ENCODE data around the gene RAB7B. TPM values are rescaled to one million over a fixed set of nuclear protein-coding genes. Genes with fewer than 3 reads are reported as not detected.

RAB7B gene
- total and polyA plus RNA-seq, 4 experiments from 2014 or later = 0.78 to 1.2 TPM; not detected in 2

DNA sequence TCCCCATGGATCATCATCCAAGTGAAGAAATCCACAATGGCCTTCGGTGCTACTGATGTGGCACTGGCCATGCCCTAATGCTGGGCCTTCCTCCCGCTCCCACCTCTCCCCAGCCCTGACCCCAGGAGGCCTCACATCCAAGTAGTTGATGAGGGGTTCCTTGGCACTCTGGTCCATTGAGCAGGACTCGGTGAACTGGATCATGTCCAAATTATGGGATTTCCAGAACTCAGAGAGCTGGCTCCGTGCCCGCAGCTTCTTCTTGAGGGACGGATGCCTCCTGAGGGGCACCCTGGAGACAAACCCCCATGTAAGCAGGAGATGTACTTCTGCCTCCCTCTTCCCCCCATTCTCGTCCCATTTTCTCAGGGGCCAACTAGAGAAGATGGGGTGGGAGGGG is 19.6 kb upstream of the RAB7B start:
- no peaks in the 10 kb centered on the region for H3K27me3 ChIP-seq (ENCODE audit: insufficient read depth, low read length)
- Mint-ChIP-seq H3K27ac (no peak overlapping the region), H3K27me3 (peaks cover 7 to 19% of the 10 kb centered on the region in 2 donors), H3K4me1 (no peaks in the 10 kb centered on the region), H3K36me3 (no peaks in the 10 kb centered on the region), H3K9me3 (peaks cover 0 to 3% (median 0%) of the 10 kb centered on the region in 8 donors), H3K4me3 (no peak overlapping the region)
- H3K4me3 ChIP-seq (ENCODE audit: low read length in 2 of 2) = no peak overlapping the region
- DNase-seq = no peak
- intact Hi-C loops (cut with micrococcal nuclease) = no loop called here
- no peaks in the 10 kb centered on the region for H3K4me1 ChIP-seq (ENCODE audit: insufficient read depth, low read length)
- H3K27ac ChIP-seq (ENCODE audit: low read depth, low read length) = no peak overlapping the region
- ChIA-PET POLR2A (ENCODE audit: partially characterized antibody) (no interaction called here), CTCF (ENCODE audit: partially characterized antibody) (no interaction called here)
- H3K9me3 ChIP-seq (ENCODE audit: control insufficient read depth in 1 of 2, low read length in 2 of 2) = no peaks in the 10 kb centered on the region
- H3K36me3 ChIP-seq (ENCODE audit: insufficient read depth, low read length) = no peaks in the 10 kb centered on the region

DNA sequence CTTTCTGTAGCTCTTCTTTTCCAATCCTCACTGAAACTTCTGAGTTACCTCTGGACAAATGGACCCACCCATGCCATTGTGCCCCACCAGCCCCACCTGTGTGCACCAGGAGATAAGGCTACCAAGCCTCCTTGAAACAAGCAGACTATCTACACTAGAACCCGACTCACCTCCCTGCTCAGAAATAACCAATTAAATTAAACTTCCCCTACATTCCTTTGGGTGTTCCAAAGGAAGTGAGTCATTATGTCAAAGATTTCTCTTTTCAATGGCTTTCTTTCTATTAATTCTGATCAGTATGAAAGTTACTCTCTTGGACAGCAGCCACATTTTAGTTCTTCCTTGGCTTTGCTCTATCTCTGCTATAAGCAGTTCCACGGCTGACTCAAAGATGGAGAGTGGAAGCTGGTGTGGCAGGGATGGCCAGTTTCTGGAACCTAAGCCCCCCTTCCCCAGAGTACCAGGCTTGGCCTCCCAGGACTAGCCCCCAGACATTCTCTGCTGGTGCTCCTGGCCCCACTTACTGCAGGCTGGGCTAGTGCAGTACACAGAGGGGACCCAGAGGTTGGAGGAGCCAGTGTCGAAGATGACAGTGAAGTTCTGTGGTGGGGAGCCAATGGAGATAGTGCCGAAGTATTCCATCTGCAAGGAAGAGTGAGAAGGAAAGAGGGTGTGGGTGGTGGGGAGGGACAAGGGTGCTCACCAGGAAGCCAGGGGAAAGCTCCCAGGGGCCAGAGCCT is 18.6 kb upstream of the RAB7B start:
- Mint-ChIP-seq H3K4me1 (no peaks in the 10 kb centered on the region), H3K4me3 (no peak overlapping the region), H3K9me3 (peaks cover 0 to 3% (median 0%) of the 10 kb centered on the region in 8 donors), H3K36me3 (no peaks in the 10 kb centered on the region), H3K27me3 (peaks cover 7 to 19% of the 10 kb centered on the region in 2 donors), H3K27ac (no peak overlapping the region)
- POLR2A ChIA-PET (ENCODE audit: partially characterized antibody) = no interaction called here
- Histone ChIP-seq H3K4me1 (ENCODE audit: insufficient read depth, low read length) (no peaks in the 10 kb centered on the region), H3K27me3 (ENCODE audit: insufficient read depth, low read length) (no peaks in the 10 kb centered on the region), H3K4me3 (ENCODE audit: low read length in 2 of 2) (no peak overlapping the region), H3K27ac (ENCODE audit: low read depth, low read length) (no peak overlapping the region), H3K9me3 (ENCODE audit: control insufficient read depth in 1 of 2, low read length in 2 of 2) (no peaks in the 10 kb centered on the region), H3K36me3 (ENCODE audit: insufficient read depth, low read length) (no peaks in the 10 kb centered on the region)
- DNase-seq = no peak
- intact Hi-C loops (cut with micrococcal nuclease) = no loop called here
- CTCF ChIA-PET (ENCODE audit: partially characterized antibody) = interaction anchor here (1.2 kb wide), 1 partner anchor 8 kb away, joined by 6 read pairs; no protein-coding TSS in a partner anchor

DNA sequence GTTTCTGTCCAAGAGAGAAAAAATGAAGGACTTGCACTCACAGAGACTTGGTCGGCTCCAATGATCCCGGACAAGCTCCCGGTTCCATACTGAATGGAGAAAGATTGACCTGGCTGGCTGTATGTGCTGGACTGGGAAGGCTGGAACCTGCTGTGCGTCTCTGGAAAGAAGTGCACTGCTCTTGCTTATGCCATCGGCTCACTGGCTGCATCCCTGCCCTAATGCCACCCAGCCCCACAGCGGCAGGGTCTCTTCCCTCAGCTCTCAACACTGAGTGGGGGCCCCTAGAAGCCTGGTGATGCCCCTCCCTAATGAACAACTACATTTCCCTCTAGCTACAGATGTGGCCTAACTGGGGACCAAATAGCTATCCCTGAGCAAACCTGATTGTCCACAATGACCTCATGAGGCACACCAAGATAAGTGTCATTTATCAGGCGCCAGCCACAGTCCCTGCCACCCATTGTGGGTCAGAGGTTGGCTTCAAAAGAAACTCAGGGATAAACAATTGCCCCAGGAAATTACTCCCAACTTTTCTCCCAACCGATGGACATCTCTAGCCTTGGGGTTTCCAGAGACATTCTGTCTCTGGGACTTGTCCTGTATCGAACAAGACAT is 17.9 kb upstream of the RAB7B start:
- Mint-ChIP-seq H3K27ac (no peak overlapping the region), H3K27me3 (peaks cover 7 to 19% of the 10 kb centered on the region in 2 donors), H3K9me3 (peaks cover 0 to 3% (median 0%) of the 10 kb centered on the region in 8 donors), H3K4me3 (no peak overlapping the region), H3K4me1 (no peaks in the 10 kb centered on the region), H3K36me3 (no peaks in the 10 kb centered on the region)
- DNase-seq = no peak
- Histone ChIP-seq H3K27me3 (ENCODE audit: insufficient read depth, low read length) (no peaks in the 10 kb centered on the region), H3K27ac (ENCODE audit: low read depth, low read length) (no peak overlapping the region), H3K4me1 (ENCODE audit: insufficient read depth, low read length) (no peaks in the 10 kb centered on the region), H3K4me3 (ENCODE audit: low read length in 2 of 2) (no peak overlapping the region), H3K9me3 (ENCODE audit: control insufficient read depth in 1 of 2, low read length in 2 of 2) (no peaks in the 10 kb centered on the region), H3K36me3 (ENCODE audit: insufficient read depth, low read length) (no peaks in the 10 kb centered on the region)
- ChIA-PET POLR2A (ENCODE audit: partially characterized antibody) (no interaction called here), CTCF (ENCODE audit: partially characterized antibody) (interaction anchor here (1.2 kb wide), 1 partner anchor 9 kb away, joined by 6 read pairs; no protein-coding TSS in a partner anchor)
- intact Hi-C loops (cut with micrococcal nuclease) = no loop called here

DNA sequence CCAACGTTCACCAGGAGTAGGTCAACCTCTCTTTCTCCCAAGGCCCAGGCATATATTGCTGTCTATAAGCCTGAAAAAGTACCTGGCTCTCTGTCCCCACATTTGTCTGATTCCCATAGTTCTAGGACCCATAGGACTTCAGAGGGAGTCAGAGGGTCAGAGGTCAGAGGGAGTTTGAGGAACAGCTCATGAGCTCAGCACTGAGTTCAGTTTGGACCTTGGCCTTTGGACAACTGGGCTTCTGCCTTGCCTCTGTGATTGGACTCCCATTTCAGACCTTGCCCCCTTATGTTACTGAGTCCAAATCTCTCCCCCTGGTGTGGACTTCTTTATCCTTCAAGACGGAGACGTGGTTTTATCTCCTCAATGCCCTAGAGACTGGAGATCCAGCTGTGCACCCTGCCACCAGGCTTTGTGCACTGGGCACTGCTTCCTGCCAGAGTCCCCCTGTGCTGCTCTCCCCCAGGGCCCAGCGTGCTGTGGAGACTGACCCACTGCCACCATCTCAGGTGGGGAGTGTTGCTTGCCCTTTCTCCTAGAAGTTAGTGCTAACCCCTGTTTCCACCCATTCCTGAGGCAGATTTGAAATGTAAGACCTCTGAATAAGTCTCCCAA is 17.3 kb upstream of the RAB7B start:
- H3K36me3 ChIP-seq (ENCODE audit: insufficient read depth, low read length) = no peaks in the 10 kb centered on the region
- Mint-ChIP-seq H3K27me3 (peaks cover 7 to 19% of the 10 kb centered on the region in 2 donors), H3K27ac (no peak overlapping the region), H3K4me1 (no peaks in the 10 kb centered on the region), H3K4me3 (no peak overlapping the region), H3K9me3 (peaks cover 0 to 3% (median 0%) of the 10 kb centered on the region in 8 donors), H3K36me3 (no peaks in the 10 kb centered on the region)
- no peak overlapping the region for H3K27ac ChIP-seq (ENCODE audit: low read depth, low read length)
- POLR2A ChIA-PET (ENCODE audit: partially characterized antibody) = no interaction called here
- DNase-seq = no peak
- H3K4me3 ChIP-seq (ENCODE audit: low read length in 2 of 2) = no peak overlapping the region
- H3K27me3 ChIP-seq (ENCODE audit: insufficient read depth, low read length) = no peaks in the 10 kb centered on the region
- H3K9me3 ChIP-seq (ENCODE audit: control insufficient read depth in 1 of 2, low read length in 2 of 2) = no peaks in the 10 kb centered on the region
- CTCF ChIA-PET (ENCODE audit: partially characterized antibody) = interaction anchor here (1.2 kb wide), 1 partner anchor 9 kb away, joined by 6 read pairs; no protein-coding TSS in a partner anchor
- H3K4me1 ChIP-seq (ENCODE audit: insufficient read depth, low read length) = no peaks in the 10 kb centered on the region
- intact Hi-C loops (cut with micrococcal nuclease) = no loop called here

DNA sequence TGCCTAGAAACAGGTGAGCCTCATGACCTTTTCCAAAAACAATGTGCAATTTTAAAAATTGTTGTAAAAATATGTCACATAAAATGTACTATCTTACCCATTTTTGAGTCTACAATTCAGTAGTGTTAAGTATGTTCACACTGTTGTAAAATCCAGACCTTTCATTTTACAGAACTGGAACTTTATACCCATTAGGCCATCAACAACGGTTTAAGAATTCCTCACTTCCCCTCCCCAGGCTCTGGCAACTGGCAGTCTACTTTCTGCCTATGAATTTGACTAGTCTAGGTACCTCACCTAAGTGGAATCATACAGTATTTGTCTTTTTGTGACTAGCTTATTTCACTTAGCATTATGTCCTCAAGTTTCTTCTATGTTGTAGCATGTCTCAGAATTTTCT is 11.9 kb upstream of the RAB7B start:
- intact Hi-C loops (cut with micrococcal nuclease) = no loop called here
- Histone ChIP-seq H3K4me3 (ENCODE audit: low read length in 2 of 2) (no peak overlapping the region), H3K36me3 (ENCODE audit: insufficient read depth, low read length) (no peaks in the 10 kb centered on the region), H3K4me1 (ENCODE audit: insufficient read depth, low read length) (peaks cover 8% of the 10 kb centered on the region), H3K27ac (ENCODE audit: low read depth, low read length) (no peak overlapping the region), H3K27me3 (ENCODE audit: insufficient read depth, low read length) (no peaks in the 10 kb centered on the region), H3K9me3 (ENCODE audit: control insufficient read depth in 1 of 2, low read length in 2 of 2) (no peaks in the 10 kb centered on the region)
- H3K27me3 Mint-ChIP-seq = peaks cover 2 to 4% of the 10 kb centered on the region in 2 donors
- no peak for DNase-seq
- ChIA-PET POLR2A (ENCODE audit: partially characterized antibody) (no interaction called here), CTCF (ENCODE audit: partially characterized antibody) (interaction anchor here (0.7 kb wide), 1 partner anchor 38 kb away, joined by 3 read pairs; no protein-coding TSS in a partner anchor)
- no peak overlapping the region for H3K27ac Mint-ChIP-seq
- no peak overlapping the region for H3K4me3 Mint-ChIP-seq
- H3K4me1 Mint-ChIP-seq = peaks cover 5 to 14% (median 9%) of the 10 kb centered on the region in 4 donors
- peaks cover 0 to 3% (median 0%) of the 10 kb centered on the region in 8 donors for H3K9me3 Mint-ChIP-seq
- H3K36me3 Mint-ChIP-seq = no peaks in the 10 kb centered on the region

DNA sequence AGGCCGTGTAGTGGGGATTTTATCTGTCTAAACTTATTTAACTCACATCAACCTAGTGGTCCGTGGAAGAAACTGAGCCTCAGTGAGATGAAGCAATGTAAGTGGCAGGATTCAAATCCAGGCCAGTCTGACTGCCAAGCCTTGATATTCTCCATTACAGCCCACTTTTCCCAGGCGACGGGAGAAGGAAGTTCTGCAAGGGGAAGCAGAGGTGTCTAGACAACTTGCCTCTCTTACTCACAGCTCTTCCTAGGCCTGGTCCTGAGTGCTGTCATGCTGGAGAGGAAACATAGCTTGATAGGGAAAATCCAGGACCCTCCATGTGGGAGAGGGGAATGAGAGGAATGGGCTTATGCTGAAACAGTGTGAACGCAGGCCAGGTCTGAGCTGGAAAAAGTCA is 11.4 kb upstream of the RAB7B start:
- H3K4me1 ChIP-seq (ENCODE audit: insufficient read depth, low read length) = peaks cover 8% of the 10 kb centered on the region
- POLR2A ChIA-PET (ENCODE audit: partially characterized antibody) = no interaction called here
- H3K36me3 ChIP-seq (ENCODE audit: insufficient read depth, low read length) = no peaks in the 10 kb centered on the region
- Mint-ChIP-seq H3K9me3 (peaks cover 0 to 3% (median 0%) of the 10 kb centered on the region in 8 donors), H3K4me3 (no peak overlapping the region), H3K36me3 (no peaks in the 10 kb centered on the region), H3K27me3 (peaks cover 2 to 4% of the 10 kb centered on the region in 2 donors), H3K4me1 (peaks cover 5 to 14% (median 9%) of the 10 kb centered on the region in 4 donors), H3K27ac (no peak overlapping the region)
- H3K9me3 ChIP-seq (ENCODE audit: control insufficient read depth in 1 of 2, low read length in 2 of 2) = no peaks in the 10 kb centered on the region
- CTCF ChIA-PET (ENCODE audit: partially characterized antibody) = interaction anchor here (0.7 kb wide), 1 partner anchor 37 kb away, joined by 3 read pairs; no protein-coding TSS in a partner anchor
- intact Hi-C loops (cut with micrococcal nuclease) = no loop called here
- no peak for DNase-seq
- no peak overlapping the region for H3K4me3 ChIP-seq (ENCODE audit: low read length in 2 of 2)
- no peak overlapping the region for H3K27ac ChIP-seq (ENCODE audit: low read depth, low read length)
- H3K27me3 ChIP-seq (ENCODE audit: insufficient read depth, low read length) = no peaks in the 10 kb centered on the region

Data from CD4-positive, alpha-beta memory T cell (primary cell).